ENCODE results near the gene HPS1. TPM values are rescaled to one million over a fixed set of nuclear protein-coding genes. Genes with fewer than 3 reads are reported as not detected.

Gene HPS1
- total RNA-seq, 2 donors from 2014 or later: 40.0 to 53.7 TPM

DNA sequence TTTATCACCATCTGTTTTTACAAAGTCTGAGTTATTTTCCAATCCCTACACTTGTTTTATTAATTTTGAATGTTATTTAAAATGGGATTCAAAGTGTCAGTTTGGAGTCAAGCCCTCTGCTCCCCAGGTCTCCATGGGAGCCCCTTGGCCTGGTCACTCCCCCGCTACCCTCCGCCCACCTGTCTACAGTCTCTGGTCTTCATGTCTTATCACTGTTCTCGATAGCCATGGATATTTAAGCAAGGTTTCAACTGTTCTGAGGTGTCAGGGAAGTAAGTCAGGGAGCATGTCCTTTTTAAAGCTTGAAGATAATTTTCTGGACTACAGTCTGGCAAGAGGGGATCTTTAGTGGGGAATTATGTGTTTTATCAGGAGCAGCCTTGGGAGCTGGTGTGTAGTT, 19.1 kb upstream of the HPS1 start:
- DNase-seq: no peak
- no peak for TF ChIP-seq POLR2A (IDR thresholded peaks at IDR 0.05)
- TF ChIP-seq, protein P1, sequence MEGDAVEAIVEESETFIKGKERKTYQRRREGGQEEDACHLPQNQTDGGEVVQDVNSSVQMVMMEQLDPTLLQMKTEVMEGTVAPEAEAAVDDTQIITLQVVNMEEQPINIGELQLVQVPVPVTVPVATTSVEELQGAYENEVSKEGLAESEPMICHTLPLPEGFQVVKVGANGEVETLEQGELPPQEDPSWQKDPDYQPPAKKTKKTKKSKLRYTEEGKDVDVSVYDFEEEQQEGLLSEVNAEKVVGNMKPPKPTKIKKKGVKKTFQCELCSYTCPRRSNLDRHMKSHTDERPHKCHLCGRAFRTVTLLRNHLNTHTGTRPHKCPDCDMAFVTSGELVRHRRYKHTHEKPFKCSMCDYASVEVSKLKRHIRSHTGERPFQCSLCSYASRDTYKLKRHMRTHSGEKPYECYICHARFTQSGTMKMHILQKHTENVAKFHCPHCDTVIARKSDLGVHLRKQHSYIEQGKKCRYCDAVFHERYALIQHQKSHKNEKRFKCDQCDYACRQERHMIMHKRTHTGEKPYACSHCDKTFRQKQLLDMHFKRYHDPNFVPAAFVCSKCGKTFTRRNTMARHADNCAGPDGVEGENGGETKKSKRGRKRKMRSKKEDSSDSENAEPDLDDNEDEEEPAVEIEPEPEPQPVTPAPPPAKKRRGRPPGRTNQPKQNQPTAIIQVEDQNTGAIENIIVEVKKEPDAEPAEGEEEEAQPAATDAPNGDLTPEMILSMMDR (IDR thresholded peaks at IDR 0.05): no peak
- WGBS, 2 donors: 86 to 88% methylated on average over 3 of the region's 3 CpGs
- Histone ChIP-seq H3K27me3 (no peaks in the 10 kb centered on the region), H3K4me1 (peaks cover 20% of the 10 kb centered on the region), H3K36me3 (replicated peaks in 1 of 2; ENCODE audit: insufficient read depth in 1 of 2, low read depth in 2 of 2) (no peaks in the 10 kb centered on the region), H3K4me3 (no peak overlapping the region), H3K9me3 (no peaks in the 10 kb centered on the region), H3K27ac (no peak overlapping the region)
- ATAC-seq: no peak
- intact Hi-C loops (cut with DNase I): loop anchor here (5.0 kb wide), 2 partner anchors 701 to 781 kb away; no protein-coding TSS in a partner anchor

DNA sequence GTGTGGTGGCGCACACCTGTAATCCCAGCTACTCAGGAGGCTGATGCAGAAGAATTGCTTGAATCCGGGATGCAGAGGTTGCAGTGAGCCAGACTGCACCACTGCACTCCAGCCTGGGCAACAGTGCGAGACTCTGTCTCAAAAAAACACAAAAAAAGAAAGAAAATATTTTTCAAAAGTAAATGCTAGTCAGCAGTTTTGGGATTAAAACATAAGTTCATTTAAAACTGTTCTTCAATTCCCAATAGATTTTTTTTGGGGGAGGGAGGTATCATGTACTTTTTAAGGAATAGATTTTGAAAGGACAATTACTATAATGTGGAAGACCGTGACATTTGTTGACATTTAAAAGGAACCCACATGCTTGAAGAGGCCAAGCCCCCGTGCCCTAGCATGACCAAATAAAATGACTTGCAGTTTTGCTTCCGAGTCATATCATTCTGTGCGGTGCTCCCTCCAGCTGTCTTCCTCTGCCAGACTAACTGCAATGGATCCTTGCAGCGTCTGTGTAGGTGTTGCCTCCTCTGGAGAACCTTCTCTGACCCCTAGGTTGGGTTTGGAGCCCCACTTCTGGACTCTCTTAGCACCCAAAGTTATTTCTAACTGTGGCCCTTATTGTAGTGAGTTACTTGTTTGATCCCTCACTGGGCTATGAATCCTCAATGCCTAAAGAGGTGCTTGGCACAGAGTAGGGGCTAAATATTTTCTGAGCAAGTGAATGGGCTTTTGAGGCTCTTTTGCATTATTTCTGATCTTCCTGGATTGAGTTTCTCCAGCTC, 17.4 kb upstream of the HPS1 start:
- ATAC-seq (no peak), DNase-seq (no peak)
- Histone ChIP-seq H3K4me1 (peaks cover 30% of the 10 kb centered on the region), H3K27ac (no peak overlapping the region), H3K9me3 (no peaks in the 10 kb centered on the region), H3K4me3 (no peak overlapping the region), H3K36me3 (replicated peaks in 1 of 2; ENCODE audit: insufficient read depth in 1 of 2, low read depth in 2 of 2) (no peaks in the 10 kb centered on the region), H3K27me3 (no peaks in the 10 kb centered on the region)
- 74 to 82% methylated on average over 8 of the region's 8 CpGs for WGBS, 2 donors
- no peak for TF ChIP-seq POLR2A (IDR thresholded peaks at IDR 0.05)
- TF ChIP-seq, protein P1 (IDR thresholded peaks at IDR 0.05): no peak
- intact Hi-C loops (cut with DNase I): no loop called here

DNA sequence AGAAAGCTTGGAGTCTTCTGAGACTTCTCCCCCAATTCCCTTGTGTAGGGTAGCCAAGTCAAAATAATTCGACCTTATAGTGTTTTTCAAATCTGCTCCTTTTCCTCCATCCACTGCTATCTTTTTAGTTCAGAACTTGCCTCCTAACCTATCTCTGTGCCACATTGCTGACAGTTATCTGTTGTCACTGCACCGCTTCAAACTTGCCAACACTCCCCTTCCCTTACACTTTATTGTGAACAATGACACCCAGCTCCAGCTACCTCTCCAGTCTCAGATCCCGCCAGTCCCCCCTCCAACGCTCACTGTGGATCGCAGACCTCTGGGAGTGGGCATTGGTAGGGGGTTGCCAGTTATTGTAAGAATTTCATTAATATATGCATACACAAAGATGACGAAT, 16.3 kb upstream of the HPS1 start:
- TF ChIP-seq, protein P1 (IDR thresholded peaks at IDR 0.05): no peak
- H3K36me3 ChIP-seq (replicated peaks in 1 of 2; ENCODE audit: insufficient read depth in 1 of 2, low read depth in 2 of 2): no peaks in the 10 kb centered on the region
- no peak overlapping the region for H3K4me3 ChIP-seq
- 84 to 90% methylated on average over 6 of the region's 6 CpGs for WGBS, 2 donors
- ATAC-seq: no peak
- peaks cover 25% of the 10 kb centered on the region for H3K4me1 ChIP-seq
- intact Hi-C loops (cut with DNase I): no loop called here
- no peaks in the 10 kb centered on the region for H3K27me3 ChIP-seq
- DNase-seq: no peak
- no peaks in the 10 kb centered on the region for H3K9me3 ChIP-seq
- no peak overlapping the region for H3K27ac ChIP-seq

DNA sequence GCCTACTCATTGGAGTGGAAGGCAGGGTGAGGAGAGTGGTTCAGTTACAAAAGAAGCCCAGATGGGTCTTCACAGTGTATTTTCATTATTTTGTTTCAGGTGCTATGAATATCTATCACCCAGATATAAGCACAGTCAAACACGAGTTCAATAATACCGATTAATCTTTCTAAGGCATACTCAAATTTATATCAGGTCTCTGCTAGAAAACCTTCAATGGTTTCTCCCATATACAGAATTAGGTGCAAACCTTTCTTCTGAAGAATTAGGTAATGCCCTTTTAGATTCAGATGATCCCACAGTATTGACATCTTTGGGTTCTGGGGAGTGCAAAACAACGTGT, 14.7 kb upstream of the HPS1 start:
- TF ChIP-seq, protein P1 (IDR thresholded peaks at IDR 0.05): no peak
- TF ChIP-seq POLR2A (IDR thresholded peaks at IDR 0.05): no peak
- H3K27ac ChIP-seq: peak overlapping the region; percentile 73 to 88 (median 80)
- ATAC-seq (no peak), DNase-seq (no peak)
- H3K9me3 ChIP-seq: no peaks in the 10 kb centered on the region
- H3K27me3 ChIP-seq: no peaks in the 10 kb centered on the region
- intact Hi-C loops (cut with DNase I): no loop called here
- H3K4me3 ChIP-seq: no peak overlapping the region
- no peaks in the 10 kb centered on the region for H3K36me3 ChIP-seq (replicated peaks in 1 of 2; ENCODE audit: insufficient read depth in 1 of 2, low read depth in 2 of 2)
- peaks cover 21% of the 10 kb centered on the region for H3K4me1 ChIP-seq
- 75 to 89% methylated on average over 3 of the region's 3 CpGs for WGBS, 2 donors
